DND-41 (cell line): ENCODE results near the gene ZNF146.

Experiments
- EZH2 ChIP-seq: IDR thresholded peaks from 3 replicates; pipeline ENCODE4 v1.6.1; 2012; ENCODE audit warnings: borderline replicate concordance, low read depth, mild to moderate bottlenecking, moderate library complexity, low read length, inconsistent platforms; ENCODE audit not compliant: severe bottlenecking
- TF ChIP-seq, protein P1 (sequence below): IDR thresholded peaks from 2 replicates; pipeline ENCODE4 v1.5.1; 2012; ENCODE audit warnings: borderline replicate concordance, low read length, moderate library complexity, mild to moderate bottlenecking; ENCODE audit not compliant: poor library complexity, severe bottlenecking; ENCODE audit errors: extremely low read depth

DNA sequence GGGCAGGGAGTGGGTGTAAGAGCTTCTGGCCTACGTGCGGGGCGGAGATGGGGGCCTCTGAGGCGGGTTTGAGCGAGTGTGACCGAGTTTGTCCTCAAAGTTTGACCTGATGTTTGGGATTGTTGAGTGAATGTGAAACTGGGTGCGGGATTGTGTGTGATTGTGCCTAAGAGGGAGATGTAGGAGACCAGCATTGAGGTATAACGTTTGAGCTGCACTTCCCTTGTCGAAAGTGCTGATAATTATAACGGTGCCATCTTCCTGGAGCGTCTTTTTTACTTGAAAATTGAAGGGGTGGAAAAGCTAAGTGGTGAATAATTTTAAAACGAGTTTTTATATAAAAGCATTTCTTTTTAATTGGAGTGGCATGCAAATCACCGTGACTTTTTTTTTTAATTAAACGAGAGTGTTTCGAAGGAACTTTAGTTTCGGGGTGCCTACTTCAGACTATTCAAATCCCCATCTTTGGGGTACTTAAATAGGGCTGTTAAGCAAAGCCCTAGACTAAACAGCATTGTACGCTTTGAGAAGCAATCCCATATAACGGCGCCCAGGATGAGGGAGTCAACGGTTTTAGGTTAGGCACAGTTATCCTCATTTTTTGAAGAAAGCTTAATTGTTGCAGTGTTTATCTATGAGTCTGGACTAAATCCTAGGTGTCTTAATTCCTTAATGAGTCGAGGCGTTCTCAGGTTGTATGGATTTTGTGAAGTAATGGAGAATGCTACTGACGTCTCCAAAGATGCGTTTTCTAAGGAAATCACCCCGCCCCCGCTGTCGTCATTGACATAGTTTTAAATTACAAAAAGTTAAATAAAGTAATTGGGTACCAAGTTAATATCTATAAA lies 594 bp downstream of the ZNF146 start:
- no peak for TF ChIP-seq EZH2
- TF ChIP-seq, protein P1, sequence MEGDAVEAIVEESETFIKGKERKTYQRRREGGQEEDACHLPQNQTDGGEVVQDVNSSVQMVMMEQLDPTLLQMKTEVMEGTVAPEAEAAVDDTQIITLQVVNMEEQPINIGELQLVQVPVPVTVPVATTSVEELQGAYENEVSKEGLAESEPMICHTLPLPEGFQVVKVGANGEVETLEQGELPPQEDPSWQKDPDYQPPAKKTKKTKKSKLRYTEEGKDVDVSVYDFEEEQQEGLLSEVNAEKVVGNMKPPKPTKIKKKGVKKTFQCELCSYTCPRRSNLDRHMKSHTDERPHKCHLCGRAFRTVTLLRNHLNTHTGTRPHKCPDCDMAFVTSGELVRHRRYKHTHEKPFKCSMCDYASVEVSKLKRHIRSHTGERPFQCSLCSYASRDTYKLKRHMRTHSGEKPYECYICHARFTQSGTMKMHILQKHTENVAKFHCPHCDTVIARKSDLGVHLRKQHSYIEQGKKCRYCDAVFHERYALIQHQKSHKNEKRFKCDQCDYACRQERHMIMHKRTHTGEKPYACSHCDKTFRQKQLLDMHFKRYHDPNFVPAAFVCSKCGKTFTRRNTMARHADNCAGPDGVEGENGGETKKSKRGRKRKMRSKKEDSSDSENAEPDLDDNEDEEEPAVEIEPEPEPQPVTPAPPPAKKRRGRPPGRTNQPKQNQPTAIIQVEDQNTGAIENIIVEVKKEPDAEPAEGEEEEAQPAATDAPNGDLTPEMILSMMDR, result no peak
